ENCODE measurements around the gene CCNB1IP1. TPM values are rescaled to one million over a fixed set of nuclear protein-coding genes. Genes with fewer than 3 reads are reported as not detected.

Gene CCNB1IP1
- total and polyA plus RNA-seq, 8 donors, result 30.0 to 151 (median 126) TPM

DNA sequence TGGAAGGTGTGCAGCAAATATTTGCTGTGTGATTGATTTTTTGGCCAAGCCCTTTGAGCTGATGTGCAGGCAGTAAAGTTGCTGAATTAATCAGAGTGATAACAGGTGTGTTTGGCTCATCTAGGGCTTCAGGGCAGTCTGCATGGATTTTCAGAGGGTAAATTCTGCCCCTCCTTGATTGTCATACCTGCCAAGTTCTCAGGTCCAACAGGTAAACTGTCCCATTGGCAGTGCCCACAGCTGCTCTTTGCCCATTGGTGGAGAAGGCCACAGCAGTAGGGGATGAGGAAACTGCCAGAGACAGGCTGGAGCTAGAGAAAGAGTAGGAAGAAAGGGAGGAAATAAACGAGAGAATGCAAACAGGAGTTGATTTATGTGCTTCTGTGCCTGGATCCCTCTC, 46.7 kb upstream of the CCNB1IP1 start:
- Histone ChIP-seq H3K4me1 (no peaks in the 10 kb centered on the region), H3K9me3 (no peaks in the 10 kb centered on the region), H3K27ac (no peak overlapping the region), H3K4me3 (no peak overlapping the region), H3K27me3 (no peaks in the 10 kb centered on the region), H3K36me3 (peaks cover 5 to 100% of the 10 kb centered on the region in 2 donors)
- TF ChIP-seq, protein P1, sequence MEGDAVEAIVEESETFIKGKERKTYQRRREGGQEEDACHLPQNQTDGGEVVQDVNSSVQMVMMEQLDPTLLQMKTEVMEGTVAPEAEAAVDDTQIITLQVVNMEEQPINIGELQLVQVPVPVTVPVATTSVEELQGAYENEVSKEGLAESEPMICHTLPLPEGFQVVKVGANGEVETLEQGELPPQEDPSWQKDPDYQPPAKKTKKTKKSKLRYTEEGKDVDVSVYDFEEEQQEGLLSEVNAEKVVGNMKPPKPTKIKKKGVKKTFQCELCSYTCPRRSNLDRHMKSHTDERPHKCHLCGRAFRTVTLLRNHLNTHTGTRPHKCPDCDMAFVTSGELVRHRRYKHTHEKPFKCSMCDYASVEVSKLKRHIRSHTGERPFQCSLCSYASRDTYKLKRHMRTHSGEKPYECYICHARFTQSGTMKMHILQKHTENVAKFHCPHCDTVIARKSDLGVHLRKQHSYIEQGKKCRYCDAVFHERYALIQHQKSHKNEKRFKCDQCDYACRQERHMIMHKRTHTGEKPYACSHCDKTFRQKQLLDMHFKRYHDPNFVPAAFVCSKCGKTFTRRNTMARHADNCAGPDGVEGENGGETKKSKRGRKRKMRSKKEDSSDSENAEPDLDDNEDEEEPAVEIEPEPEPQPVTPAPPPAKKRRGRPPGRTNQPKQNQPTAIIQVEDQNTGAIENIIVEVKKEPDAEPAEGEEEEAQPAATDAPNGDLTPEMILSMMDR (IDR thresholded peaks at IDR 0.05), result no peak
- no peak for ATAC-seq
- intact Hi-C loops (cut with DNase I), result no loop called here
- DNase-seq, result no peak

GRCh38 chr14:20377171-20377570, 44.1 kb upstream of the CCNB1IP1 start:
- Histone ChIP-seq H3K9me3 (no peaks in the 10 kb centered on the region), H3K4me1 (no peaks in the 10 kb centered on the region), H3K36me3 (peaks cover 6 to 100% of the 10 kb centered on the region in 2 donors), H3K27ac (no peak overlapping the region), H3K4me3 (no peak overlapping the region), H3K27me3 (no peaks in the 10 kb centered on the region)
- DNase-seq (no peak), ATAC-seq (peak; percentile 61)
- TF ChIP-seq, protein P1 (IDR thresholded peaks at IDR 0.05), result no peak
- intact Hi-C loops (cut with DNase I), result no loop called here

DNA sequence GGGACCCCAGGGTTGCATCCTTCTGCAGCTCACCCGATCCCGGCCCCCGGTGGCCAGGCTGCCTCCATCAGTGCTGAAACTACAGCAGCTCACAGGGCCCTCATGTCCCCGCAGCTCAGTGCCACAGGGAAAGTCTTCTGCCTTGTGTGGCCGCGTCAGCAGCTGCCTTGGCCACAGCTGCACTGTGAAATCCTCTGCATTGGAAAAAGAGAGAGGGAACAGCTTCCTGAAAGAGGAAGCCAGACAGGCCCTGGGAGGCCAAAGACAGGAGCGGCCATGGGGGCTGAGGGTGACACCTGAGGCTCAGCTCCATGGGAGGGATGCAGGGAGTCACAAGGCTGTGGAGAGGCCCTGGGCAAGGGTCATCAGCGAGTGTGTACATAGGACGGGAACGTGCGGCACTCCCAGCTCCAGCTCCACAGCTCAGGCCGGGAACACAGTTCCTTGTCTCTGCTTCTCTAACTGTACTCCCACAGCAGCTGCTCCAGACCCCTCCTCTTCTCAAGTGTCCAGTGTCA, 43.1 kb upstream of the CCNB1IP1 start:
- intact Hi-C loops (cut with DNase I), result no loop called here
- peaks cover 6 to 100% of the 10 kb centered on the region in 2 donors for H3K36me3 ChIP-seq
- ATAC-seq (no peak), DNase-seq (no peak)
- TF ChIP-seq, protein P1 (IDR thresholded peaks at IDR 0.05), result no peak
- no peaks in the 10 kb centered on the region for H3K27me3 ChIP-seq
- no peak overlapping the region for H3K4me3 ChIP-seq
- no peaks in the 10 kb centered on the region for H3K4me1 ChIP-seq
- no peaks in the 10 kb centered on the region for H3K9me3 ChIP-seq
- no peak overlapping the region for H3K27ac ChIP-seq

DNA sequence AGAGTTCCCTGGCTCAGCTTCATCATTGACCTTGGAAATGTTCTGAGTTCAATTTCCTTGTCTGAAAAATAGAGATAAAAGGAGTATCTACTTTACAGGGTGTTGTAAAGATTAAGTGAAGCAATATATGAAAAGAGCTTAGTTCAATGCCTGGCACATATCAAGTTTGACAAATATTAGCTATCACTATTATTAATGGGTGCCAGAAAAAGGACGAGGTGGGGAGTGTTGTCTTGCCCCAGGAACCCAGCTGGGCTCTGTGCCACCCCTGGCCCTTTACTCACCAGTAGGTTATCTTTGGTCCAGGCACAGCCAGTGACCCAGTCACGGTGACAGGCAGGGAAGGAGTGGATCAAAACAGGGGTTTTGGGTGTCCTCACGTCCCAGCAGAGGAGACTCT, 42.4 kb upstream of the CCNB1IP1 start:
- no peak for DNase-seq
- Histone ChIP-seq H3K9me3 (no peaks in the 10 kb centered on the region), H3K4me1 (no peaks in the 10 kb centered on the region), H3K36me3 (peaks cover 11 to 100% of the 10 kb centered on the region in 2 donors), H3K27ac (no peak overlapping the region), H3K27me3 (no peaks in the 10 kb centered on the region), H3K4me3 (no peak overlapping the region)
- no peak for ATAC-seq
- intact Hi-C loops (cut with DNase I), result no loop called here
- TF ChIP-seq, protein P1 (IDR thresholded peaks at IDR 0.05), result no peak

DNA sequence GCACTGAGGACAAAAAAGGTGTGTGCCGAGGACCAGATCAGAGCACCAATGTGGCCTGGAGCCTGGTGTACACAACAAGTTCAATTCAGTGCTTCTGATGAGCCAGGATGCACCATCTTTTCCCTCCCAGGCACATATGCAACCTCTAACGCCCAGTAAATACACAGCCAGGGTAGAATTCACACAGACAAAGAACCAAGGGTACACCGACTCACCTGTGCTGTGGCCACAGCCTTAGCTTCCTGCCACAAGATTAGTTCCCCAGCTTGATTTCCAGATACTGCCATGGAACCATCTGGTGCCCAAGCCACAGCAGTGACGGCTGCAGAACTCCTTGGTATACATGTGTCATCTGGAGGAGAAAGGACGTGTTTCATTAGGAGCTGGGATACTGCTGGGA, 39.7 kb upstream of the CCNB1IP1 start:
- Histone ChIP-seq H3K9me3 (no peaks in the 10 kb centered on the region), H3K27me3 (no peaks in the 10 kb centered on the region), H3K27ac (no peak overlapping the region), H3K36me3 (peaks cover 13 to 100% of the 10 kb centered on the region in 2 donors), H3K4me1 (no peaks in the 10 kb centered on the region), H3K4me3 (no peak overlapping the region)
- TF ChIP-seq, protein P1 (IDR thresholded peaks at IDR 0.05), result no peak
- no peak for DNase-seq
- no peak for ATAC-seq
- intact Hi-C loops (cut with DNase I), result no loop called here
